Uterine smooth muscle cell (primary cell): ENCODE data around the gene ATMIN. TPM values are rescaled to one million over a fixed set of nuclear protein-coding genes. Genes with fewer than 3 reads are reported as not detected.

ENCODE experiments used
- total RNA-seq: library from RNA; depleted of rRNA; stranded (reverse); fragments of >200 nt; gene quantifications from 2 replicates; pipeline ENCODE4 v1.2.3, GENCODE V29; 2014

Gene ATMIN
- 38.6 and 49.0 TPM in 2 replicates for total RNA-seq

DNA sequence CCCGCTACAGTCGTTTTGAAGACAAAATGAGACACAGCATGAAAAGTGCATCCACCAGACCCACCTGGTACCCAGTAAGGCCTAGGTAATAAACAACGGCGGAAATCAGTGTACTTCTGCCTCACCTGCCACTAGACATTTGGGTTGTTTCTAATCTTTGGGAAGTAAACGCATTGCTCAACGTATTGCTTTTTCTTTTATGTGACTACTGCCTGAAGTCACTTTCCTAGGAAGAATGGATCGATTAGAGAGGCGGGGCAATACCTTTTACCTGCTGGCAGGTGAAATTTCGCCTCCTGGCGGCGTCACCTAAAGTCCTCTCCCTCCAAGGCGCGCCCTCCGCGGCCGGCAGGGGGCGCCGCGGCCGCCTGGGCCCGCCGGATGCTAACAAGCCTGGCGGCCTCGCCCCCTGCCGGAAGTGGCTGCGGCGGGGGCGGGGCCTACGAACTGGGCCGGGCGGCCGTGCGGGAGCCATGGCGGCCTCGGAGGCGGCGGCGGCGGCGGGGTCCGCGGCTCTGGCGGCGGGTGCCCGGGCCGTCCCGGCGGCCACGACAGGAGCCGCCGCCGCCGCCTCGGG is at the start of gene ATMIN:
Gene ATMIN, plus strand, starts transcription at position 445 of the 577 bp plus-strand sequence. Its CDS starts 29 bp downstream, at position 474.

DNA sequence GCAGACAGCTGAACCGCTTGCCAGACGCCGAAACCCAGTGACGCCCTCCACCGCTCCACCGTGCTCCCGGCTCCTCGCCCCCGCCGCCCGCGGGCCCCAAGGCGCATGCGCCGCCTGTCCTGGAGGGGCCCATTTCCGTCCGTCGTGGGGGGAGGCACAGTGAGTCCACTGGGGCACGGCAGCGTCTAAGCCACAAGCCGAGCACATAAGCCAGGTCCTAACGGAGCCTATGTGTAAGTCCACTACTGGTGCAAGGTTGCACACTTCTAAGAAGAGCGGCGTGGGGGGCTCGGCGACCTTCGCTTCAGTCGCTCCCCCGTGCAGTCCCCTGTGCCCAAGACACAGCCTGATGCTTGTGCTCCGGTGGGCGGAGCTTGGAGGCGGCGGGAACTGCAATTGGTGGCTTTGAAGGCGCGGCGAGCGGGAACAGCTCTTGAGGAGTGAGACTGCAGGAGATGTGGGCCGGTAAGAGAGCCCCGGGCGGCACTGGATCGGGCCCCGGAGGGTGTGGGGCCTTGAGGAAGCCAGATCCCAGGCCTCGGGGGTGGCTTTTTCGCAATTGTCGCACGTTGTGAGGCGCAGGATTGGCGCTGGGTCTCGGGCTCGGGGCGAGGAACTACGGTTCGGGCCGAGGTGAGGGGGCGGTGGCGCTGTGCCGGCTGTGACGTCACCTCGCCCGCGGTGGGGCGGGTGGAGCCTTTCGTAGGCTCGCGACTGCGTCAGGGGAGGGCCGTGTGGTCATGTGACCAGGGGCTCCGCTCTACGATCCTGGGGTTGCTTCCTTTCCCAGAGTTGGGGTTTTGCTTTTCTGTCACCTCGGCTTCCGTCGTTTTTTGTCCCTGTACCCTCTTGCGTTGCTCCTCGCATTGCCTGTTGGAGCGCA is 28.6 kb upstream of the ATMIN start, which contains the start of the genes CENPN and CMC2:
Gene CENPN, plus strand, starts transcription at position 402 of the 883 bp plus-strand sequence. CDS start 4,726 bp downstream, outside the sequence.
Gene CMC2, minus strand, starts transcription at position 73 of the 883 bp plus-strand sequence. CDS start 9,491 bp downstream, outside the sequence.

DNA sequence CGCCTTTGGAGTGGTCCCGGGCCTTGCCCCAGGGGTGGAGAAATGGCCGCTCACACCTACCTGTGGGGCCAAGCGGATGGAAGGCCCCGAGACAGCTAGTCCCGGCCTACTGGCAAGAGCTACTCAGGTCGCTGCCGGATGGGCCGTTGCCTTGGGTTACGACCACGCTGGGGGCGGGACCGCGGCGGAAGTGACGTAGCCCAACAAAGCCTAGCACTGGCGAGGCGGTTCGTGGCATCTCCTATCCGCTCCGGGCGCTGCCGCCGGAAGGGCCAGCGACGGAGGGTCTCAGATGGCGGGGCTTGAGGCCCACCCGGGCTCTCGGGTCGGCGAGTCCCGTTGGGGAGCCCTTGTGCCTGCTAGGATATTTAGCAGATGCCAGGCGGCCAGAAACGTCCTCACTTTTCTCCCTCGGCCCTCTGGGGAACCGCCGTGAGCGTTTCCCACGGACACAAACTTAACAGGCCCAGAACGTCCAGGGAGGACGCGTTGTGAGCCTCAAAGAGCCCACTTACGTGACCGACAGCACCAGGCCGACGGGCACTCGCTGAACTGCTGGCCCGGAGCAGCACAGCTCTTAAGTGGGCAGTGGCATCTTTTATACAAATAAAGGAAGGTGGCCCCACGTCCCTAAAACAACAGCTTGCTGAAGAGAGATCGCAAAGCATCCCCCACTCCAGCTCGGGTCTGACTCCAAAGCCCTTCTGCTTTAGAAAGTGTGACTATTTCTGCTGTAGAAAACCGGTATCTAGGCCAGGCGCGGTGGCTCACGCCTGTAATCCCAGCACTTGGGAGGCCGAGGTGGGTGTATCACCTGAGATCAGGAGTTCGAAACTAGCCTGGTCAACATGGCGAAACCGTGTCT is 41.7 kb downstream of the ATMIN start, which contains the start of gene C16orf46:
Gene C16orf46, minus strand, starts transcription at position 163 of the 865 bp plus-strand sequence. CDS start 13,283 bp downstream, outside the sequence.

DNA sequence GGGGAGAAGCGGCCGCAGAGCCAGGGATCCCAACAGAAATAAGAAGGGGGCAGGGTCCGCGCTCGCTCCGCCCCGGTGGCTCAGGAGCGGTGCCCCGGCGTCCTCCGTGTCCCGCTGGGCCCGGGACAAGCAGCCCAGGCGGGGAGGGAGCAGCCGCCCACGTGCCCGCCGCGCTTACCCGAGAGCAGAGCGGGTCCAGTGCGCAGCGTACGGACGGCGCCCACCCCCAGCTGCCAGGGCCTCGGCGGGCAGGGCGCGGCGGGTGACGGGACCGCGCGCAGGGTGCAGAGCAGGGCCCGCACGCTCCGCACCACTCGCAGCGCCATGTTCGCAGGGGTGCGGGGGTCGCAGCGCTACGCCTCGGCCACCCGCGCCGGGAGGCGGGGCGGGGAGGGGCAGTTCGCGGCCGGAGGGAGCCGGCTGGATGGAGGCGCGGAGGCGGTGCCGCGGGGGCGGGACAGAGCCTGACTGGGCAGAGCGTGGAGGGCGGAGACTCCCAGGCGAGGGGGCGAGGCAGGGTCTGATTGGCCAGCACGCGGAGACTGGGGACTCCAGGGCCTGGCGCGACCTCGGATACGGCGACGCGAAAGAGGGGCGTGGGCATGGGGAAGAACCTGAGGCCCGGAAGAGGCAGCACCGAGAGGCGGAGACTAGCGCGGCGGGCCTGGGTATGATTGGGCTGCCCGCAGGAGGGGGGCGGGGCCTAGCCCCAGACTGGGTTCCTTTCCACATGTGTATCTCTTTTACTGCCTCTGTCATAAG is 60.5 kb downstream of the ATMIN start, which contains the start of gene GCSH:
Gene GCSH, minus strand, starts transcription at position 443 of the 762 bp plus-strand sequence. Its CDS starts 117 bp downstream, at position 326.

Other genes with a start within 250 kb of the ATMIN start
- 9.9 and 10.3 TPM in 2 replicates for gene CDYL2, start 231.2 kb upstream of the ATMIN start, total RNA-seq
- gene CMC2, start 29.0 kb upstream of the ATMIN start, total RNA-seq: 55.9 and 72.4 TPM in 2 replicates
- 33.7 and 81.5 TPM in 2 replicates for gene CENPN, start 28.6 kb upstream of the ATMIN start, total RNA-seq
- 0.25 and 0.55 TPM in 2 replicates for gene C16orf46, start 41.4 kb downstream of the ATMIN start, total RNA-seq
- 29.2 and 35.2 TPM in 2 replicates for gene GCSH, start 60.6 kb downstream of the ATMIN start, total RNA-seq
- 0.12 TPM in 1 of 2 replicates, not detected in the other for gene BCO1, start 202.8 kb downstream of the ATMIN start, total RNA-seq